AG08396 (cell line): Measurements from ENCODE around the gene EXOSC10.
"Not testable (repeated sequence)": the region's sequence is repeated elsewhere in the genome, so short reads cannot be mapped to it uniquely, and the experiment has no call there.

Experiments used
- DNase-seq: peaks from one replicate; pipeline ENCODE4 v3.0.0; 2012; ENCODE audit warnings: low spot score, mixed read lengths

EXOSC10 gene

GRCh38 chr1:11044086-11044848 lies 55.4 kb downstream of the EXOSC10 start:
- DNase-seq = no peak

- no peak for DNase-seq
Observed at GRCh38 chr1:11042995-11043874, 56.4 kb downstream of the EXOSC10 start.

GRCh38 chr1:11042065-11042464 lies 57.6 kb downstream of the EXOSC10 start:
- no peak for DNase-seq

- DNase-seq = no peak
Observed at GRCh38 chr1:11041048-11041447, 58.6 kb downstream of the EXOSC10 start.

GRCh38 chr1:11040105-11040429 lies 59.6 kb downstream of the EXOSC10 start:
- DNase-seq = not testable (repeated sequence)

- no peak for DNase-seq
Observed at GRCh38 chr1:11039351-11040104, 60.1 kb downstream of the EXOSC10 start.

- DNase-seq = peak; percentile 89
Observed at GRCh38 chr1:11037740-11038182, 61.9 kb downstream of the EXOSC10 start.

GRCh38 chr1:11037019-11037739 lies 62.5 kb downstream of the EXOSC10 start:
- not testable (repeated sequence) for DNase-seq

GRCh38 chr1:11031624-11032262 lies 67.9 kb downstream of the EXOSC10 start:
- DNase-seq = no peak

GRCh38 chr1:11030865-11031264 lies 68.8 kb downstream of the EXOSC10 start:
- no peak for DNase-seq

- DNase-seq = no peak
Observed at GRCh38 chr1:11028018-11028417, 71.7 kb downstream of the EXOSC10 start.

GRCh38 chr1:11027316-11027715 lies 72.4 kb downstream of the EXOSC10 start:
- no peak for DNase-seq

- DNase-seq = no peak
Observed at GRCh38 chr1:11026903-11027302, 72.8 kb downstream of the EXOSC10 start.

- DNase-seq = no peak
Observed at GRCh38 chr1:11026052-11026451, 73.6 kb downstream of the EXOSC10 start.

GRCh38 chr1:11025618-11026017 lies 74.1 kb downstream of the EXOSC10 start:
- no peak for DNase-seq

- no peak for DNase-seq
Observed at GRCh38 chr1:11024874-11025203, 74.8 kb downstream of the EXOSC10 start.

- DNase-seq = no peak
Observed at GRCh38 chr1:11024154-11024873, 75.4 kb downstream of the EXOSC10 start.

- DNase-seq = no peak
Observed at GRCh38 chr1:11023201-11023600, 76.5 kb downstream of the EXOSC10 start.

- no peak for DNase-seq
Observed at GRCh38 chr1:11019971-11020370, 79.7 kb downstream of the EXOSC10 start.

- DNase-seq = not testable (repeated sequence)
Observed at GRCh38 chr1:11019358-11019757, 80.3 kb downstream of the EXOSC10 start.
